Mesendoderm (in vitro differentiated cells): Measurements from ENCODE around the gene KIF22.
"Not testable (repeated sequence)": the region's sequence is repeated elsewhere in the genome, so short reads cannot be mapped to it uniquely, and the experiment has no call there.

Experiments
- DNase-seq: peaks from one replicate; pipeline ENCODE4 v3.0.0; 2013
- H2AK5ac ChIP-seq: 2 replicates; pipeline ENCODE4 v1.6.1; 2013; ENCODE audit warnings: low read length, inconsistent platforms
- H2BK120ac ChIP-seq: 2 replicates; pipeline ENCODE4 v1.6.1; 2013; ENCODE audit warnings: low read depth, mild to moderate bottlenecking, low read length, moderate library complexity, mixed read lengths
- H2BK15ac ChIP-seq: replicated peaks from 2 replicates; pipeline ENCODE4 v1.6.1; 2013; ENCODE audit warnings: low read depth, mild to moderate bottlenecking, moderate library complexity
- H2BK5ac ChIP-seq: 2 replicates; pipeline ENCODE4 v1.6.1; 2013; ENCODE audit warnings: low read length, inconsistent platforms
- H3K18ac ChIP-seq: 2 replicates; pipeline ENCODE4 v1.6.1; 2013; ENCODE audit warnings: mild to moderate bottlenecking, low read length, mixed read lengths
- H3K23ac ChIP-seq: one replicate; pipeline ENCODE4 v1.6.1; 2013; ENCODE audit warnings: low read length
- H3K27ac ChIP-seq: 2 replicates; pipeline ENCODE4 v1.5.1; 2013; ENCODE audit warnings: low read depth, mild to moderate bottlenecking, inconsistent platforms, low read length, moderate library complexity
- H3K27me3 ChIP-seq: 2 replicates; pipeline ENCODE4 v1.6.1; 2013; ENCODE audit warnings: low read length, control low read depth, mild to moderate bottlenecking, inconsistent platforms; ENCODE audit not compliant: insufficient read depth, poor library complexity
- H3K36me3 ChIP-seq: 2 replicates; pipeline ENCODE4 v1.6.1; 2013; ENCODE audit warnings: low read length, inconsistent platforms; ENCODE audit not compliant: control insufficient read depth, insufficient read depth
- H3K4ac ChIP-seq: one replicate; pipeline ENCODE4 v1.6.1; 2013; ENCODE audit warnings: low read depth, mild to moderate bottlenecking, low read length, moderate library complexity
- H3K4me1 ChIP-seq: 2 replicates; pipeline ENCODE4 v1.6.1; 2013; ENCODE audit warnings: low read depth, low read length, inconsistent platforms; ENCODE audit not compliant: control insufficient read depth
- H3K4me2 ChIP-seq: 2 replicates; pipeline ENCODE4 v1.6.1; 2013; ENCODE audit warnings: low read length
- H3K4me3 ChIP-seq: 2 replicates; pipeline ENCODE4 v1.5.1; 2013; ENCODE audit warnings: mild to moderate bottlenecking, low read length
- H3K56ac ChIP-seq: one replicate; pipeline ENCODE4 v1.6.1; 2013; ENCODE audit warnings: low read length
- H3K79me1 ChIP-seq: 2 replicates; pipeline ENCODE4 v1.6.1; 2013; ENCODE audit warnings: low read length, inconsistent platforms
- H3K79me2 ChIP-seq: 2 replicates; pipeline ENCODE4 v1.6.1; 2013; ENCODE audit warnings: mild to moderate bottlenecking, low read length; ENCODE audit not compliant: control insufficient read depth, insufficient read depth
- H3K9ac ChIP-seq: 2 replicates; pipeline ENCODE4 v1.6.1; 2013; ENCODE audit warnings: low read length, inconsistent platforms
- H4K5ac ChIP-seq: one replicate; pipeline ENCODE4 v1.6.1; 2013; ENCODE audit warnings: low read length
- H4K8ac ChIP-seq: one replicate; pipeline ENCODE4 v1.6.1; 2013; ENCODE audit warnings: low read depth, mild to moderate bottlenecking, control low read depth, low read length, moderate library complexity
- WGBS: extraction: QIAGEN DNeasy Blood & Tissue Kit; methylation state at CpG from one replicate; pipeline ENCODE4 v1.1.7; 2013; ENCODE audit warnings: low lambda C conversion rate, missing lambda C conversion rate; ENCODE audit not compliant: insufficient coverage; ENCODE audit errors: extremely low coverage; 5-methylcytosine and 5-hydroxymethylcytosine counted together

Gene KIF22

DNA sequence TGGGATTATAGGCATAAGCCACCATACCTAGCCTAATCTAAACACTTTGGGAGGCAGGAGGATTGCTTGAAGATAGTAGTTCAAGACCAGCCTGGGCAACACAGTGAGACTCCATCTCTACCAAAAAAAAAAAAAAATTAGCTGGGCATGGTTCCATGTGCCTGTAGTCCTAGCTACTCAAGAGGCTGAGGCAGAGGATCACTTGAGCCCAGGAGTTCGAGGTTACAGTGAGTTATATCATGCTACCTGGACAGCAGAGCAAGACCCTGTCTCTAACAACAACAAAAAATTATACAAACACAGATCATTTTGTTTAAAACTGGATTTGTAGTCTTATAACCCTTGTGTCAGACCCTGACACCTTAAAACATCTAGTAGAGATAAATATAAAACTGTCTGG is 37.0 kb upstream of the KIF22 start:
- Histone ChIP-seq H3K4me3 (no peak overlapping the region), H3K4me1 (no peaks in the 10 kb centered on the region), H3K4ac (no peak overlapping the region), H4K8ac (no peak overlapping the region), H3K79me2 (no peaks in the 10 kb centered on the region), H3K79me1 (no peaks in the 10 kb centered on the region), H2AK5ac (no peak overlapping the region), H3K36me3 (no peaks in the 10 kb centered on the region), H2BK15ac (no peak overlapping the region), H3K27ac (no peak overlapping the region), H3K4me2 (no peak overlapping the region), H2BK120ac (no peak overlapping the region), H2BK5ac (no peak overlapping the region), H4K5ac (no peak overlapping the region), H3K18ac (no peak overlapping the region), H3K9ac (no peak overlapping the region), H3K56ac (no peak overlapping the region), H3K23ac (no peak overlapping the region), H3K27me3 (no peaks in the 10 kb centered on the region)
- no peak for DNase-seq
- no CpG with 5 or more reads among the region's 1 CpG for WGBS

- H2BK15ac ChIP-seq: no peak overlapping the region
- no peak overlapping the region for H4K8ac ChIP-seq
- no peak overlapping the region for H3K18ac ChIP-seq
- H3K4me1 ChIP-seq: no peaks in the 10 kb centered on the region
- WGBS: no CpG with 5 or more reads among the region's 1 CpG
- H2BK120ac ChIP-seq: no peak overlapping the region
- no peak overlapping the region for H3K4me2 ChIP-seq
- no peak overlapping the region for H3K23ac ChIP-seq
- H3K36me3 ChIP-seq: no peaks in the 10 kb centered on the region
- H3K56ac ChIP-seq: no peak overlapping the region
- H3K79me2 ChIP-seq: no peaks in the 10 kb centered on the region
- no peak overlapping the region for H3K4me3 ChIP-seq
- H3K27me3 ChIP-seq: no peaks in the 10 kb centered on the region
- H3K27ac ChIP-seq: no peak overlapping the region
- H2AK5ac ChIP-seq: no peak overlapping the region
- no peak overlapping the region for H4K5ac ChIP-seq
- H3K9ac ChIP-seq: no peak overlapping the region
- no peak for DNase-seq
- no peaks in the 10 kb centered on the region for H3K79me1 ChIP-seq
- H3K4ac ChIP-seq: no peak overlapping the region
- no peak overlapping the region for H2BK5ac ChIP-seq
These were observed 33.9 kb upstream of the KIF22 start for GRCh38 chr16:29756654-29757053.

DNA sequence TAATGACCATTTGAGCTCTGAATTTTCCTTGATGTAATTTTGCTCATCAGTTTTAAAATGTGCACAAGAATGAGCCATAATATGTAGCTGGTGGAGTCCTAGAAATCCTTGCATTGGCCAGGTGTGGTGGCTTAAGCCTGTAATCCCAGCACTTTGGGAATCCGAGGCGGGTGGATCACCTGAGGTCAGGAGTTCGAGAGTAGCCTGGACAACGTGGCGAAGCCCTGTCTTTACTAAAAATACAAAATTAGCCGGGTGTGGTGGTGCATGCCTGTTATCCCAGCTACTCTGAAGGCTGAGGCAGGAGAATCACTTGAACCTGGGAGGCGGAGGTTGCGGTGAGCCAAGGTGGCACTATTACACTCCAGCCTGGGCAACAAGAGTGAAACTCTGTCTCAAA is 33.5 kb upstream of the KIF22 start:
- H4K5ac ChIP-seq, H4K8ac ChIP-seq, H2BK120ac ChIP-seq, H3K4ac ChIP-seq, DNase-seq, H2AK5ac ChIP-seq, H2BK5ac ChIP-seq, H3K23ac ChIP-seq, H3K4me3 ChIP-seq, H3K79me1 ChIP-seq, H3K36me3 ChIP-seq, H3K56ac ChIP-seq, H3K79me2 ChIP-seq, H3K27me3 ChIP-seq, H3K4me1 ChIP-seq, H3K4me2 ChIP-seq, H2BK15ac ChIP-seq, H3K27ac ChIP-seq, H3K9ac ChIP-seq, H3K18ac ChIP-seq: not testable (repeated sequence)
- WGBS: no CpG with 5 or more reads among the region's 8 CpGs

DNA sequence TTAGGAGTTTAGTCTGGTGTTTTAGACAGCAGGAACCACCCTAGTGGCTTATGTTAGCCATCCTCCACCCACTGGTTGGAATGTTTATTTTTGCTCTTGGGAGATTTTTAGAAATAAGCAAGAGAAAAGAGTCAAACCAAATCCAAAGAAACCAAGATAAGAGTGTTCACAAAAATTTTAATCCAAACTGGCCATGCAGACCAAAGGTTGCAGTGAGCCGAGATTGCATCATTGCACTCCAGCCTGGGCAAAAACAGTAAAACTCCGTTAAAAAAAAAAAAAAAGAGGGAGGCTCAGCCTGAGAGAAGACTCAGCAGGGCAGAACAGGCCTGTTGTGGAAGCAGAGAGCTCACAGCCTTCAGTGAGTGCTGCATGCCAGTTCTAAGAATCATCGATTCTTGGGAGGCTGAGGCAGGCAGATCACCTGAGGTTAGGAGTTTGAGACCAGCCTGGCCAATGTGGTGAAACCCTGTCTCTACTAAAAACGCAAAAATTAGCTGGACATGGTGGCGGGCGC is 32.5 kb upstream of the KIF22 start:
- Histone ChIP-seq H3K18ac (no peak overlapping the region), H3K27me3 (no peaks in the 10 kb centered on the region), H3K36me3 (no peaks in the 10 kb centered on the region), H3K27ac (no peak overlapping the region), H4K5ac (no peak overlapping the region), H3K4ac (no peak overlapping the region), H3K4me1 (no peaks in the 10 kb centered on the region), H2BK15ac (no peak overlapping the region), H3K23ac (no peak overlapping the region), H2BK5ac (no peak overlapping the region), H3K79me1 (no peaks in the 10 kb centered on the region), H2BK120ac (no peak overlapping the region), H4K8ac (no peak overlapping the region), H3K9ac (no peak overlapping the region), H3K79me2 (no peaks in the 10 kb centered on the region), H2AK5ac (no peak overlapping the region), H3K56ac (no peak overlapping the region), H3K4me3 (no peak overlapping the region), H3K4me2 (no peak overlapping the region)
- WGBS: no CpG with 5 or more reads among the region's 6 CpGs
- peak; percentile 48 for DNase-seq

DNA sequence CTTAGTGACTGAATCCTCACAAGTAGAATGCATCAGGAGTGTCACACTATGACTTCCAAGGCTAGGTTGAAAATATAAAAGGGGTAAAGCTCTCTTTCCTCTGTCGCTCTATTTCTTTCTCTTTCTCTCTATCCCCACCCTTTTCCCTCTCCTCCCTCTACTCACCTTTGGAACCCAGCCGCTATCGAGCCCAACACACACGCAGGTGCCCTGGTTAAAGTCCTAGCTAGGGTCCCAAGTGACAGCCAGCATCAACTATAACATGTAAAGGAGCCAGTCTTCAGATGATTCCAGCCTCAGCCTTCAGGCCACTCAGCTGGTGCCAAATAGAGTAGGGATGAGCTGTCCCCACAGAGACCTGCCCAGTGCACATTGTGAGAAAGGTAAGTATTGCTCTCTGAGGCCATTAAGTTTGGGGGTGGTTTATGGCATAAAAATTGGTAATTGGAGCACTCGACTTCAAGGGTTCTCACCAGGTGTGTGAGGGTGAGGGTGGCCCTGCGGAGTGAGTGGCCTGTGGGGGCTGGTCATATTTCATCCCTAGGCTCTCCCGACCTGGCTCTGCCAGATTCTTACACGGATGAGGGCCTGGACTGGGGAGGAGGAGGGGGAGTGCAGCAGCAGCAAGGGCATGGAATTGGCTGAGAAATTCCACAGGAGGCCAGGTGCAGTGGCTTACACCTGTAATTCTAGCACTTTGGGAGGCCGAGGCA is 29.8 kb upstream of the KIF22 start:
- H3K4ac ChIP-seq: no peak overlapping the region
- no peak overlapping the region for H3K56ac ChIP-seq
- no peaks in the 10 kb centered on the region for H3K79me1 ChIP-seq
- H3K4me3 ChIP-seq: no peak overlapping the region
- no CpG with 5 or more reads among the region's 9 CpGs for WGBS
- no peak for DNase-seq
- H2BK15ac ChIP-seq: no peak overlapping the region
- no peak overlapping the region for H2BK120ac ChIP-seq
- no peak overlapping the region for H3K27ac ChIP-seq
- H3K18ac ChIP-seq: no peak overlapping the region
- no peaks in the 10 kb centered on the region for H3K4me1 ChIP-seq
- no peak overlapping the region for H2AK5ac ChIP-seq
- H3K9ac ChIP-seq: no peak overlapping the region
- H3K27me3 ChIP-seq: no peaks in the 10 kb centered on the region
- H4K8ac ChIP-seq: no peak overlapping the region
- H3K79me2 ChIP-seq: no peaks in the 10 kb centered on the region
- H3K36me3 ChIP-seq: no peaks in the 10 kb centered on the region
- no peak overlapping the region for H3K23ac ChIP-seq
- no peak overlapping the region for H2BK5ac ChIP-seq
- H4K5ac ChIP-seq: no peak overlapping the region
- no peak overlapping the region for H3K4me2 ChIP-seq

GRCh38 chr16:29761280-29761651 is 29.3 kb upstream of the KIF22 start:
- not testable (repeated sequence) for H3K18ac ChIP-seq, H3K4me1 ChIP-seq, H2BK15ac ChIP-seq, DNase-seq, H3K79me2 ChIP-seq, H3K9ac ChIP-seq, H3K56ac ChIP-seq, H3K4ac ChIP-seq, H2AK5ac ChIP-seq, H3K27me3 ChIP-seq, H3K79me1 ChIP-seq, H4K8ac ChIP-seq, H2BK120ac ChIP-seq, H4K5ac ChIP-seq, H3K36me3 ChIP-seq, H2BK5ac ChIP-seq, H3K4me3 ChIP-seq, H3K27ac ChIP-seq, H3K4me2 ChIP-seq, H3K23ac ChIP-seq
- no CpG with 5 or more reads among the region's 8 CpGs for WGBS
